Stimulated activated CD8-positive, alpha-beta memory T cell treated with anti-CD3 and anti-CD28 coated beads, Interleukin-4, amount 100 ng/mL, for 1 hour (primary cell): Measurements from ENCODE around the gene SSTR4.
"Not testable (repeated sequence)": the region's sequence is repeated elsewhere in the genome, so short reads cannot be mapped to it uniquely, and the experiment has no call there.

Experiments used
- DNase-seq, 2 donors: peaks; one replicate each; pipeline ENCODE4 v3.0.0-alpha.2; 2020; ENCODE audit warnings: low read depth in 2 of 2, low spot score in 1 of 2

SSTR4 gene

GRCh38 chr20:23034721-23035671, at the start of gene SSTR4:
SSTR4 (plus strand) TSS chr20:23035312; CDS start chr20:23035484, 172 bp downstream.
- DNase-seq, result no peak

- no peak for DNase-seq
These were observed 48.5 kb upstream of the SSTR4 start for GRCh38 chr20:22986601-22987000.

- DNase-seq, result not testable (repeated sequence)
These were observed 43.7 kb upstream of the SSTR4 start for GRCh38 chr20:22991424-22991823.

GRCh38 chr20:22993823-22994222, 41.3 kb upstream of the SSTR4 start:
- DNase-seq, result no peak

GRCh38 chr20:22995923-22996322, 39.2 kb upstream of the SSTR4 start:
- DNase-seq, result no peak

GRCh38 chr20:22998476-22998875, 36.6 kb upstream of the SSTR4 start:
- no peak for DNase-seq

- DNase-seq, result no peak
These were observed 35.4 kb upstream of the SSTR4 start for GRCh38 chr20:22999756-23000155.

GRCh38 chr20:23000232-23000947, 34.7 kb upstream of the SSTR4 start:
- DNase-seq, result no peak

- no peak for DNase-seq
These were observed 32.8 kb upstream of the SSTR4 start for GRCh38 chr20:23002276-23002675.

- DNase-seq, result no peak
These were observed 32.0 kb upstream of the SSTR4 start for GRCh38 chr20:23003077-23003635.

GRCh38 chr20:23003881-23004460, 31.1 kb upstream of the SSTR4 start:
- DNase-seq, result no peak

GRCh38 chr20:23005776-23006175, 29.3 kb upstream of the SSTR4 start:
- no peak for DNase-seq

GRCh38 chr20:23007462-23007861, 27.6 kb upstream of the SSTR4 start:
- no peak for DNase-seq

GRCh38 chr20:23007886-23008655, 27.0 kb upstream of the SSTR4 start:
- no peak for DNase-seq

- no peak for DNase-seq
These were observed 26.4 kb upstream of the SSTR4 start for GRCh38 chr20:23008667-23009066.

- no peak for DNase-seq
These were observed 25.5 kb upstream of the SSTR4 start for GRCh38 chr20:23009636-23010035.

GRCh38 chr20:23010096-23010495, 25.0 kb upstream of the SSTR4 start:
- DNase-seq, result no peak

GRCh38 chr20:23011008-23011721, 23.9 kb upstream of the SSTR4 start:
- no peak for DNase-seq

- DNase-seq, result no peak
These were observed 21.7 kb upstream of the SSTR4 start for GRCh38 chr20:23013429-23013828.

- no peak for DNase-seq
These were observed 17.6 kb upstream of the SSTR4 start for GRCh38 chr20:23017516-23017915.
